IMR-90 (cell line): ENCODE results near the gene WWC1.

ENCODE experiments used
- CEBPB ChIP-seq: IDR thresholded peaks from 2 replicates; pipeline ENCODE4 v1.6.1; 2012; ENCODE audit warnings: low read depth, low read length, improper control_type of control experiment
- CTCF ChIP-seq: conservative IDR thresholded peaks from 2 replicates; pipeline ENCODE4 v1.5.1; 2012; ENCODE audit warnings: mild to moderate bottlenecking, low read depth, low read length, improper control_type of control experiment
- FOS ChIP-seq: fragments of 150-350 bp; IDR thresholded peaks from 2 replicates; pipeline ENCODE4 v1.6.1; 2016; ENCODE audit warnings: low read depth, low read length
- MAZ ChIP-seq: IDR thresholded peaks from 2 replicates; pipeline ENCODE4 v1.6.1; 2012; ENCODE audit warnings: low read depth, mild to moderate bottlenecking, low read length, improper control_type of control experiment, moderate library complexity, borderline replicate concordance
- NFE2L2 ChIP-seq: fragments of 150-350 bp; IDR thresholded peaks from 2 replicates; pipeline ENCODE4 v1.6.1; 2016; ENCODE audit warnings: low read depth, mild to moderate bottlenecking, low read length
- POLR2A ChIP-seq: IDR thresholded peaks from 2 replicates; pipeline ENCODE4 v1.6.1; 2012; ENCODE audit warnings: mild to moderate bottlenecking, low read depth, low read length
- SMC3 ChIP-seq: fragments of 150-350 bp; IDR thresholded peaks from 2 replicates; pipeline ENCODE4 v1.6.1; 2016; ENCODE audit warnings: low read depth, mild to moderate bottlenecking, antibody characterized with exemption, low read length, moderate library complexity
- TF ChIP-seq, protein P1 (sequence below): fragments of 150-350 bp; IDR thresholded peaks from 2 replicates; pipeline ENCODE4 v1.6.1; 2017; ENCODE audit warnings: mild to moderate bottlenecking, antibody characterized with exemption, low read length, low read depth

DNA sequence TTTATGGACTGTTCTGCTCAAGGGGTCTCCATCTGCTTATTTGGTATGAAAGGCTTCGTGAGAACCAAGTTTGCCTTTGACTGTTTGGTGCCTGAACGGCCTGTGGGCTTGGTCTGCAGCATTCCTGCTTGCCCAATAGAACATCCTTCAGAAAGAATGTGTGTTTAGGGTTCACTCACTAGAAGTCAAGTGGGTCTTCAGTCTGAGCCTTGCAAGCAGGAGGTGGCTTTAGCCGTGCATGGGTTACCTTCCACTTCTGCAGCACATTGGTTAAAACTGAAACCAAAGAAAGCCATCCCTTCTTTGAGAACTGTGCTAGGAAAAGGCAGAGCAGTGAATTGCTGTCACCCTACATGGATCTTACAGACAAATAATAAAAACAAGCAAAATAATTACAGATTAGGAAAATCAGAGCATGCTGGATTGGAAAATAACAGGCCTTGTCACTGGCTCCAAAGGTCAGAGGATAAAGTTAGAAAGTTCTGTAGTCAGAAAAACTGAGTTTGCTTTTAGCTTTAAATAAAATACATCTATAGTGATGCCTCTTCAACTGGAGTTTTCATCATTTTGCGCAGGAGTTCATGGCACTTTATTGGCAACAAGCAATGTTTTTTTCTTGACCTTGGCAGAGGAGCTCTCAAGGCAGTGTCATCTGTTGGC is 16.6 kb downstream of the WWC1 start:
- TF ChIP-seq CTCF (no peak), CEBPB (no peak), SMC3 (no peak), POLR2A (no peak), NFE2L2 (no peak), MAZ (no peak), FOS (no peak)
- TF ChIP-seq, protein P1, sequence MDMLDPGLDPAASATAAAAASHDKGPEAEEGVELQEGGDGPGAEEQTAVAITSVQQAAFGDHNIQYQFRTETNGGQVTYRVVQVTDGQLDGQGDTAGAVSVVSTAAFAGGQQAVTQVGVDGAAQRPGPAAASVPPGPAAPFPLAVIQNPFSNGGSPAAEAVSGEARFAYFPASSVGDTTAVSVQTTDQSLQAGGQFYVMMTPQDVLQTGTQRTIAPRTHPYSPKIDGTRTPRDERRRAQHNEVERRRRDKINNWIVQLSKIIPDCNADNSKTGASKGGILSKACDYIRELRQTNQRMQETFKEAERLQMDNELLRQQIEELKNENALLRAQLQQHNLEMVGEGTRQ = no peak
